Effector CD8-positive, alpha-beta T cell (primary cell): ENCODE data around the gene GNAS-AS1.
A peak's percentile ranks its signal among the peaks of the same experiment; 100 is the strongest.

Experiments used
- DNase-seq: peaks from one replicate; lab custom pipeline; 2025; lab: John Stamatoyannopoulos, UW

GNAS-AS1 gene

GRCh38 chr20:58855506-58856389 is 5.0 kb upstream of the GNAS-AS1 start:
- DNase-seq: no peak

GRCh38 chr20:58854638-58855471 is 4.2 kb upstream of the GNAS-AS1 start:
- DNase-seq: no peak

GRCh38 chr20:58853976-58854637 is 3.4 kb upstream of the GNAS-AS1 start:
- DNase-seq: no peak

DNA sequence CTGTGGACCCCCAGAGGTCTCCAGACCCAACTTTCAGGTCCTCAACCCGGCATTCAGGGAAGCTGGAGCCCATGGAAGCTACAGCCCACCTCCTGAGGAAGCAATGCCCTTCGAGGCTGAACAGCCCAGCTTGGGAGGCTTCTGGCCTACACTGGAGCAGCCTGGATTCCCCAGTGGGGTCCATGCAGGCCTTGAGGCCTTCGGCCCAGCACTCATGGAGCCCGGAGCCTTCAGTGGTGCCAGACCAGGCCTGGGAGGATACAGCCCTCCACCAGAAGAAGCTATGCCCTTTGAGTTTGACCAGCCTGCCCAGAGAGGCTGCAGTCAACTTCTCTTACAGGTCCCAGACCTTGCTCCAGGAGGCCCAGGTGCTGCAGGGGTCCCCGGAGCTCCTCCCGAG is 2.8 kb upstream of the GNAS-AS1 start:
- DNase-seq: no peak

DNA sequence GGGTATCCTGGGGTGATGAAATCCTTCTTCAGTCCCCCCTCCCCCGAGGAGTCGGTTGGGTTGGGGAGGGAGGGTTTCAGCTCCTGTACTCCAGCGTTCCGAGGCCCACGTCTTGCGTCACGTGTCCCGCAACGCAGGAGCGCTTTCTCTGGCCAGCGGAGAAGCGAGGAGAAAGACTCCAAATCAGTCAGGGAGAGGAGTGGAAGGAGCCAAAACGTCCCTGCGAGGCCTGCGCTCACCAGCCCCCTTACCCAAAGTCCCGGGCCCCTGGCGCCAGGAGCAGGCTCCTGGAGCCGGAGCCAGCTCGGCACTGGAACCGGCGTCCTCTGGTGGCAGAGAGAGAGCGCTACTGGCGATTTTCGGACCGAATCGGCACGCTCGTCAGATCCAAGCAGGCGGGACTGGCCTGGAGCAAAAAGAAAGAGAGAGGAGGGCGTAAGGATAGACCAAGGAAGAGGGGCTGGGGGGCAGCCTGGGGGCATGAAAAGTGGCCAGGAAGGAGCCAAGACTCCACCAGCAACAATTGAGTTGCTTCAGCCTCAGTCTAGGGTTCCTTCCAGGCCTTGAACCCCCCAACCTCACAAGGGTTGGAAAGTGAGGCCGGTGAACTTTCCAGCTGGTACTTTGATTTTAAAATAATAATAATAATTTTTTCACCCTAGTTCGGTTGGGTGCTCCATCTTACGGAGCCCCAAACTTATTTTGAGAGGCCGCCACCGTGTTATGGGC is 2.0 kb upstream of the GNAS-AS1 start, which contains the start of gene GNAS:
Gene GNAS, plus strand, starts transcription at position 174 of the 729 bp plus-strand sequence.
- DNase-seq: peak; percentile 8

DNA sequence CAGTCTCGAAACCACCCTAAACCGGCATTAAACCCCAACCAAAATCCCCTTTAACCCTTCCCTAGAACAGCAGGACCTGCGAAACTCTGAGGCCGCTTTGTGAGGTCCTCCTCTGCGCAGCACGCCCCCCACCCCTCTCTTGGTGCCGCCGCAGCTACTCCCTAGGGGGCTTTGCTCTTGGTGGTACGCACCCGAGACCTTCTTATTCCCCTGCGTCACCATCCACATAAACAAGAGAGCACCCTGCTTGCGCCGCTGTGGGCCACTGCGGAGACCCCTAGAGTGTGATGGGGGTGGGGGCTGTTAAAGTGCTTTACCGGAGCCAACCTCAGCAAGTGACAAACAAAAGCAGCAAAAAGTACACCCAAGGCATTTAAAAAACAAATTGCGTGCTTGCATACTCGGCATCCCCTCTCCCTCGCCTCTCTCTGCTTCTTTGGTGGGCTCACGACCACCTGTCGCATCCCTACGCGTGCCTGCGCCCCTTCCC is 1.3 kb upstream of the GNAS-AS1 start:
- no peak for DNase-seq

GRCh38 chr20:58851221-58851968 is 693 bp upstream of the GNAS-AS1 start:
- DNase-seq: no peak

- DNase-seq: no peak
These were observed 3.2 kb downstream of the GNAS-AS1 start for GRCh38 chr20:58847463-58847862.

DNA sequence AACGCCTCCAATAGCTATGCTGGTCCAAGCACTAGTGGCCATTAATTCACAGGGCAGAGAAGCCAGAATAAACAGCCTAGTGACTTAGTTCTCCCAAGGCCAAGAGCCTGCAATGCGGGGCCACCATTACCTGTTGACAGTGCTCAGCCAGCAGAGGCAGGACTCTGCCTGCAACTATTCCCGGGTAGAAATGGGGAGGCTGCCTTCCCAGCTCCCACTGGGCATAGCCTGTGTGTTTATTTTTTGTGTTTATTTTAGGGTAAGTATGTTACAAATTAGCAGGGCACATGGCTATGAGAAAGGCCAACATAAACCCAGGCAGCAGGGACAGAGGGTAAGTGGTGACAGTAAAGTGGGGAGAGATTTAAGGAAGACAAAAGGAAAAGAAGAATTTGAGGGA is 5.0 kb downstream of the GNAS-AS1 start:
- no peak for DNase-seq

GRCh38 chr20:58843128-58843556 is 7.6 kb downstream of the GNAS-AS1 start:
- no peak for DNase-seq

GRCh38 chr20:58842276-58842675 is 8.4 kb downstream of the GNAS-AS1 start:
- no peak for DNase-seq

DNA sequence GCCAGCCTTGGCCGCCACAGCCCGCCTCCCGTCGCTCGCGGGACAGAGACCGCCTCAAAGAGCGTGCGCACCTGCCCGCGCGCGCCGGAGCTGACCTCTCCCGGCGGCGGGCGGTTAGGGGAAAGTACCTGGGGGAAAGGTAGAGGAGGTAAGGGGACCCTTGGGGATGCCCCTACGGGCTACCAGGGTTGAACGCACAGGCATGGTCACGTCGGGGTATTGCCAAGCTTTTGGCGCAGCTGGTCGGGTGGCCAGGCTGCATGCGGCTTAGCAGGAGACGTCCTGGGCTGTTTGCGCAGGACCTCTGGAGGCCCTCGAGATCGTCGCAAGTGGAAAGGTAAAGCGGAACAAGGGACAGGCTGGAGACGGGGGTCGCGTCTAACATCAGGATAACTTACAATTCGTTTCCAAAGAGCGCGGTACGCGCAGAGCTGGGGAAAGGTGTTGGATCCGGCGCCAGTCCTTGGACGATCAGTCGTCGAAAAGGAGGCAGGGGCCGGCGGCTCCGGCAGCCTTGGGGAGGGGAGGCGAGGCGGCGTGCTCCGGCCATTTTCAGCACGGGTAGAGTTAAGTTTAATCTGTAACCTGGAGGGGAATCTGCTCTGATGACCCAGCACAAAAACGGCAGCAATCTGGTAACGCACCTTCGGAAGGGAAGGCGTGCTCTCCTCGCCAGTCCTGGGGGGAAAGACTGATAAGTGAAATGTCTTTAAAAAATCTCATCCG is 9.0 kb downstream of the GNAS-AS1 start:
- DNase-seq: no peak

DNA sequence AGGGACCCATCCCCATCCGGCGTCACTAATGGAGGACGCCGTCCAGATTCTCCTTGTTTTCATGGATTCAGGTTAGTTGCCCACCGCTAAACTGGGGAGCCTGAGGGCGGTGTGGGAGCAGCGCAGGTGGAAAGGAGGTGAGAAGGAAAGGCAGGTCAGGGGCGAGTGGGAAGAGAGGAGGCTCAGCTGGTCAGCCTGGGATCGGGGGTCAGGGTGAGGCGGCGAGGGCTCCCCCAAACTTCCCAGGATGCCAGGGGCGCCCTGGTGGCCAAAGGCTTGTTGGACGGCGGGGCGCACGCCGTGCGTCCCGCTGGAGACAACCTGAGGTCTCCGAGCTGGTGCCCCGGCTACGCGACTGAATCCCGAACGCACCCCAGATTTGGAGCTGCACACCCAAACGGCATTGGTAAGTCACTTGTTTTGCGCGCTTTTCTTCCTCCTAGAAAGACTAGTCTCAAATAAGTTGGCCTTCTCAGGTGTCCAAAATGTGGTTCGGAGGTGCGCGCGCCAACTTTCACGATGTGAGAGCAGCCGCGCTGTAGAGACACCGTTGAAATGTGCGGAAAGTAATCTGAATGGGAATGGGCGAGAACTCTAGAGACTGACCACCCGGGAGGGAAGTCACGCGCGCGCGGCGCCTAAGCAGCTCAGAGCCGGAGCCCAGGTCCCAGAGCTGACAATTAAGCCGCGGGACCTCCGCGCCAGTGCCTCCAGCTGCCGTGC is 9.7 kb downstream of the GNAS-AS1 start:
- DNase-seq: no peak

DNA sequence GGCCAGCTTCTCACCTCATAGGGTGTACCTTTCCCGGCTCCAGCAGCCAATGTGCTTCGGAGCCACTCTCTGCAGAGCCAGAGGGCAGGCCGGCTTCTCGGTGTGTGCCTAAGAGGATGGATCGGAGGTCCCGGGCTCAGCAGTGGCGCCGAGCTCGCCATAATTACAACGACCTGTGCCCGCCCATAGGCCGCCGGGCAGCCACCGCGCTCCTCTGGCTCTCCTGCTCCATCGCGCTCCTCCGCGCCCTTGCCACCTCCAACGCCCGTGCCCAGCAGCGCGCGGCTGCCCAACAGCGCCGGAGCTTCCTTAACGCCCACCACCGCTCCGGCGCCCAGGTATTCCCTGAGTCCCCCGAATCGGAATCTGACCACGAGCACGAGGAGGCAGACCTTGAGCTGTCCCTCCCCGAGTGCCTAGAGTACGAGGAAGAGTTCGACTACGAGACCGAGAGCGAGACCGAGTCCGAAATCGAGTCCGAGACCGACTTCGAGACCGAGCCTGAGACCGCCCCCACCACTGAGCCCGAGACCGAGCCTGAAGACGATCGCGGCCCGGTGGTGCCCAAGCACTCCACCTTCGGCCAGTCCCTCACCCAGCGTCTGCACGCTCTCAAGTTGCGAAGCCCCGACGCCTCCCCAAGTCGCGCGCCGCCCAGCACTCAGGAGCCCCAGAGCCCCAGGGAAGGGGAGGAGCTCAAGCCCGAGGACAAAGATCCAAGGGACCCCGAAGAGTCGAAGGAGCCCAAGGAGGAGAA is 10.5 kb downstream of the GNAS-AS1 start:
- DNase-seq: no peak

- DNase-seq: peak; percentile 8
These were observed 11.2 kb downstream of the GNAS-AS1 start for GRCh38 chr20:58839474-58839874.

DNA sequence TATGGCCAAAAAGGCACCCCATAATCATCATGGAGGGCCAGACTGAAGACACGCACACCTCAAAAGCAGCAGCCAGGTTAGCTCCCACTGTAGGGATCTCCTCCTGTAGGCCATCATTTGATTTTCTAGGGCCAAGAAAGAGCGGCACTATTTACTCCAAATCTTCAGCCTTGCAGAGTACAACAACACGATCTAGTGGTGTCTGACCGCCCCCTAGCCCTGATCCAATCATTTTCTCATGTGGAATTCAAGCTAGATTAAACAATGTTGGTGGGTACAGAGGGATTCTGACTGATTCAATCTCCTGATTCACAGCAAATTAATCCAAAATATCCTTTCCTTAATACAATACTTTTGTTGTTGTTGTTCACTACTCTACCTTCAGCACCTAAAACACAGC is 12.5 kb downstream of the GNAS-AS1 start:
- DNase-seq: no peak

- DNase-seq: no peak
These were observed 13.0 kb downstream of the GNAS-AS1 start for GRCh38 chr20:58837717-58838116.

- no peak for DNase-seq
These were observed 14.0 kb downstream of the GNAS-AS1 start for GRCh38 chr20:58836616-58837204.
